IMR-90 (cell line): ENCODE results near the gene FMN1. TPM values are rescaled to one million over a fixed set of nuclear protein-coding genes. Genes with fewer than 3 reads are reported as not detected.

Experiments
- ATAC-seq: fragments of 200-7000 bp; cut with Tn5 transposase; 2 replicates; pipeline ENCODE4 v1.9.1; 2020; ENCODE audit warnings: low read depth, mild to moderate bottlenecking, moderate library complexity
- BruUV-seq: library from RNA; stranded (reverse); fragments of 400-500 nt; replicated peaks from 2 replicates; lab custom pipeline; 2021; lab: Mats Ljungman, UMichigan
- CTCF ChIA-PET: fragments of 300-600 bp; formaldehyde crosslinking; extraction: SDS; loops from one replicate; lab custom pipeline; 2021; ENCODE audit warnings: antibody characterized with exemption; lab: Yijun Ruan, JAX
- POLR2A ChIA-PET: fragments of 300-600 bp; sonication (Branson Sonifier 250); formaldehyde crosslinking; loops from one replicate; lab custom pipeline; 2022; ENCODE audit warnings: antibody characterized with exemption; ENCODE audit not compliant: unreplicated experiment; lab: Charles Lee
- DNase-seq: peaks from one replicate; pipeline ENCODE4 v3.0.0; 2013
- H2AFZ ChIP-seq: replicated peaks from 2 replicates; pipeline ENCODE3; 2013; ENCODE audit warnings: low read length, mild to moderate bottlenecking; ENCODE audit not compliant: poor library complexity
- H2AK5ac ChIP-seq: 2 replicates; pipeline ENCODE4 v1.6.1; 2013; ENCODE audit warnings: low read depth, low read length, inconsistent platforms
- H2AK9ac ChIP-seq: replicated peaks from 2 replicates; pipeline ENCODE3; 2013; ENCODE audit warnings: mild to moderate bottlenecking, low read depth, low read length, moderate library complexity; ENCODE audit not compliant: poor library complexity
- H2BK120ac ChIP-seq: 2 replicates; pipeline ENCODE4 v1.6.1; 2013; ENCODE audit warnings: low read depth, low read length, inconsistent platforms
- H2BK15ac ChIP-seq: 3 replicates; pipeline ENCODE4 v1.6.1; 2013; ENCODE audit warnings: low read depth, low read length, inconsistent platforms
- H2BK20ac ChIP-seq: 2 replicates; pipeline ENCODE4 v1.6.1; 2013; ENCODE audit warnings: low read depth, mild to moderate bottlenecking, inconsistent platforms, low read length, moderate library complexity
- H2BK5ac ChIP-seq: 2 replicates; pipeline ENCODE4 v1.6.1; 2013; ENCODE audit warnings: mild to moderate bottlenecking, low read depth, low read length, inconsistent platforms; ENCODE audit not compliant: poor library complexity, severe bottlenecking
- H3K14ac ChIP-seq: replicated peaks from 2 replicates; pipeline ENCODE4 v1.6.1; 2013; ENCODE audit warnings: low read depth, low read length, inconsistent platforms
- H3K18ac ChIP-seq: 2 replicates; pipeline ENCODE4 v1.6.1; 2013; ENCODE audit warnings: low read depth, low read length, control low read depth
- H3K23ac ChIP-seq: 2 replicates; pipeline ENCODE4 v1.6.1; 2013; ENCODE audit warnings: low read depth, low read length, inconsistent platforms
- H3K27ac ChIP-seq: 2 replicates; pipeline ENCODE4 v1.5.1; 2013; ENCODE audit warnings: mild to moderate bottlenecking, control low read depth, low read length; ENCODE audit not compliant: insufficient read depth
- H3K27me3 ChIP-seq: 2 replicates; pipeline ENCODE4 v1.6.1; 2013; ENCODE audit warnings: low read length; ENCODE audit not compliant: control insufficient read depth, insufficient read depth
- H3K36me3 ChIP-seq: 2 replicates; pipeline ENCODE4 v1.6.1; 2013; ENCODE audit warnings: low read length, mixed read lengths; ENCODE audit not compliant: control insufficient read depth, insufficient read depth
- H3K4ac ChIP-seq: 2 replicates; pipeline ENCODE4 v1.6.1; 2013; ENCODE audit warnings: low read depth, low read length, inconsistent platforms
- H3K4me1 ChIP-seq: 2 replicates; pipeline ENCODE4 v1.6.1; 2013; ENCODE audit warnings: low read length, mixed read lengths; ENCODE audit not compliant: control insufficient read depth, insufficient read depth
- H3K4me2 ChIP-seq: 2 replicates; pipeline ENCODE4 v1.6.1; 2013; ENCODE audit warnings: low read depth, mild to moderate bottlenecking, control low read depth, low read length, moderate library complexity
- H3K4me3 ChIP-seq: 2 replicates; pipeline ENCODE4 v1.5.1; 2013; ENCODE audit warnings: low read depth, mild to moderate bottlenecking, control low read depth, low read length, moderate library complexity; ENCODE audit not compliant: insufficient read depth
- H3K56ac ChIP-seq: 2 replicates; pipeline ENCODE4 v1.6.1; 2013; ENCODE audit warnings: low read length, inconsistent platforms; ENCODE audit not compliant: insufficient read depth; ENCODE audit errors: extremely low read depth
- H3K79me1 ChIP-seq, 2 experiments: 2 replicates each; pipeline ENCODE4 v1.6.1; 2013; ENCODE audit warnings: low read length in 2 of 2, inconsistent platforms in 1 of 2, low read depth in 1 of 2
- H3K9ac ChIP-seq: 2 replicates; pipeline ENCODE4 v1.6.1; 2013; ENCODE audit warnings: low read depth, low read length, control low read depth
- H3K9me1 ChIP-seq: 2 replicates; pipeline ENCODE4 v1.6.1; 2013; ENCODE audit warnings: low read length, inconsistent platforms; ENCODE audit not compliant: insufficient read depth
- H3K9me3 ChIP-seq: 2 replicates; pipeline ENCODE4 v1.6.1; 2013; ENCODE audit warnings: low read length; ENCODE audit not compliant: control insufficient read depth, insufficient read depth
- H4K20me1 ChIP-seq: 2 replicates; pipeline ENCODE4 v1.6.1; 2013; ENCODE audit warnings: low read length, inconsistent platforms; ENCODE audit not compliant: insufficient read depth
- H4K5ac ChIP-seq: 2 replicates; pipeline ENCODE4 v1.6.1; 2013; ENCODE audit warnings: mild to moderate bottlenecking, low read depth, low read length, control low read depth
- H4K8ac ChIP-seq, 2 experiments: 2 replicates each; pipeline ENCODE4 v1.6.1; 2013; ENCODE audit warnings: low read depth in 2 of 2, low read length in 2 of 2, control low read depth in 1 of 2, inconsistent platforms in 1 of 2
- H4K91ac ChIP-seq: 2 replicates; pipeline ENCODE4 v1.6.1; 2013; ENCODE audit warnings: low read depth, low read length, inconsistent platforms; ENCODE audit not compliant: insufficient read depth
- BHLHE40 ChIP-seq: fragments of 150-350 bp; IDR thresholded peaks from 2 replicates; pipeline ENCODE4 v1.6.1; 2016; ENCODE audit warnings: mild to moderate bottlenecking, low read depth, low read length
- CEBPB ChIP-seq: IDR thresholded peaks from 2 replicates; pipeline ENCODE4 v1.6.1; 2012; ENCODE audit warnings: low read depth, low read length, improper control_type of control experiment
- CHD1 ChIP-seq: IDR thresholded peaks from 2 replicates; pipeline ENCODE4 v1.6.1; 2012; ENCODE audit warnings: low read depth, low read length, improper control_type of control experiment
- FOS ChIP-seq: fragments of 150-350 bp; IDR thresholded peaks from 2 replicates; pipeline ENCODE4 v1.6.1; 2016; ENCODE audit warnings: low read depth, low read length
- MAFK ChIP-seq: IDR thresholded peaks from 2 replicates; pipeline ENCODE4 v1.6.1; 2012; ENCODE audit warnings: low read depth, low read length, improper control_type of control experiment
- MAZ ChIP-seq: IDR thresholded peaks from 2 replicates; pipeline ENCODE4 v1.6.1; 2012; ENCODE audit warnings: low read depth, mild to moderate bottlenecking, low read length, improper control_type of control experiment, moderate library complexity, borderline replicate concordance
- MXI1 ChIP-seq: IDR thresholded peaks from 2 replicates; pipeline ENCODE4 v1.6.1; 2012; ENCODE audit warnings: low read depth, mild to moderate bottlenecking, low read length, moderate library complexity, borderline replicate concordance
- NFE2L2 ChIP-seq: fragments of 150-350 bp; IDR thresholded peaks from 2 replicates; pipeline ENCODE4 v1.6.1; 2016; ENCODE audit warnings: low read depth, mild to moderate bottlenecking, low read length
- POLR2A ChIP-seq: IDR thresholded peaks from 2 replicates; pipeline ENCODE4 v1.6.1; 2012; ENCODE audit warnings: mild to moderate bottlenecking, low read depth, low read length
- RAD21 ChIP-seq: IDR thresholded peaks from 2 replicates; pipeline ENCODE4 v1.6.1; 2012; ENCODE audit warnings: low read length, improper control_type of control experiment
- RCOR1 ChIP-seq: IDR thresholded peaks from 2 replicates; pipeline ENCODE4 v1.6.1; 2012; ENCODE audit warnings: mild to moderate bottlenecking, low read length, improper control_type of control experiment; ENCODE audit not compliant: insufficient replicate concordance
- RFX5 ChIP-seq: IDR thresholded peaks from 2 replicates; pipeline ENCODE4 v1.8.0; 2012; ENCODE audit warnings: low read depth, mild to moderate bottlenecking, low read length, moderate library complexity
- SMC3 ChIP-seq: fragments of 150-350 bp; IDR thresholded peaks from 2 replicates; pipeline ENCODE4 v1.6.1; 2016; ENCODE audit warnings: low read depth, mild to moderate bottlenecking, antibody characterized with exemption, low read length, moderate library complexity
- WGBS, 2 experiments: methylation state at CpG; one replicate each; pipeline versions ENCODE4 v1.1.5 to v1.1.7; 2013; ENCODE audit warnings: missing lambda C conversion rate in 2 of 2; ENCODE audit not compliant: insufficient read length in 1 of 2; ENCODE audit errors: extremely low coverage in 2 of 2; 5-methylcytosine and 5-hydroxymethylcytosine counted together
- dilution Hi-C: fragments of 300-500 bp; cut with HindIII; formaldehyde crosslinking; loops from one replicate; pipeline ENCODE4 v1.14.3; 2018; ENCODE audit warnings: low sequenced_read_pairs; ENCODE audit not compliant: unreplicated experiment
- in situ Hi-C: fragments of 300-500 bp; cut with MboI; formaldehyde crosslinking; loops from 3 replicates; pipeline ENCODE4 v1.14.3; 2019; ENCODE audit warnings: low sequenced_read_pairs, inconsistent platforms, mixed read lengths
- intact Hi-C: fragments of 100-400 bp; cut with micrococcal nuclease; formaldehyde crosslinking; loops from 2 replicates; pipeline ENCODE4 v1.10.0; 2022
- polyA plus RNA-seq, 3 experiments: library from polyadenylated mRNA; depleted of rRNA; stranded (reverse); fragments of >200 nt; gene quantifications; 2 replicates each; pipeline ENCODE4 v1.2.3, GENCODE V29; 2012; ENCODE audit warnings: low replicate concordance in 1 of 3
- total RNA-seq: library from RNA; depleted of rRNA; stranded (reverse); fragments of >200 nt; gene quantifications from 2 replicates; pipeline ENCODE4 v1.2.3, GENCODE V29; 2012
- TF ChIP-seq, protein P1 (sequence below): conservative IDR thresholded peaks from 2 replicates; pipeline ENCODE4 v1.5.1; 2012; ENCODE audit warnings: mild to moderate bottlenecking, low read depth, low read length, improper control_type of control experiment
- TF ChIP-seq, protein P2 (sequence below): fragments of 150-350 bp; IDR thresholded peaks from 2 replicates; pipeline ENCODE4 v1.6.1; 2016; ENCODE audit warnings: low read depth, mild to moderate bottlenecking, low read length, moderate library complexity, borderline replicate concordance
- TF ChIP-seq, protein P3 (sequence below): fragments of 150-350 bp; IDR thresholded peaks from 2 replicates; pipeline ENCODE4 v1.6.1; 2017; ENCODE audit warnings: mild to moderate bottlenecking, antibody characterized with exemption, low read length, low read depth

The FMN1 gene
- total and polyA plus RNA-seq, 2 of the 4 experiments (the other 2 are of a cell fraction) = 7.3 to 17.6 TPM

DNA sequence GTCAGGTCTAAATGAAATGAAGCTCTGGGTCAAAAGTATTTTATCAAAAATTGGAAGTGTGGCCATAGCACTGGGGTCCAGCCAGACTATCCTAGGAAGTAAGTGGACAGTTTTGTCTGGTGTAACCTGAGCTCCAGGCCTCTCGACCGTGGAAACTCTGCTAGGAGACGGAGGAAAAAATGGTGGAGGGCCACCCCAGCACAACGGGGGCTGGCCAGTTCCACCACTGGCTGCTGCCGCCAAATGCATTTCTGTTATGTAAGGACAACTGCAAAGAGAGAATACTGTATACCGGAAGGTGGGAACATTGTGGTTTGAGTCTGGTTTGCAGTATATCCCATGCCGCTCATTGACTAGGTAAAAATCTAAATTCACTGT is 241.0 kb downstream of the FMN1 start:
- dilution Hi-C loops = no loop called here
- Histone ChIP-seq H3K4me3 (no peak overlapping the region), H3K56ac (peak overlapping the region; percentile 19; the same call in 1 of the 2 replicates), H3K36me3 (no peaks in the 10 kb centered on the region), H3K27ac (peak overlapping the region; percentile 83), H3K4ac (peak overlapping the region; percentile 96), H3K9ac (peak overlapping the region; percentile 7; the same call in 1 of the 2 replicates), H4K8ac (peak overlapping the region; percentile 90 to 92), H2AFZ (no peak overlapping the region), H3K4me2 (no peak overlapping the region), H4K91ac (peak overlapping the region; percentile 99), H3K4me1 (peaks cover 28% of the 10 kb centered on the region), H3K9me3 (no peaks in the 10 kb centered on the region), H4K20me1 (no peaks in the 10 kb centered on the region), H2BK120ac (peak overlapping the region; percentile 95), H3K27me3 (no peaks in the 10 kb centered on the region), H3K23ac (peak overlapping the region; percentile 89), H2AK5ac (peak overlapping the region; percentile 94), H3K9me1 (peaks cover 17% of the 10 kb centered on the region), H2BK5ac (peak overlapping the region; percentile 89), H2BK15ac (peak overlapping the region; percentile 94; the same call in 2 of the 3 replicates), H3K79me1 (peaks cover 28 to 74% of the 10 kb centered on the region in 2 experiments), H3K18ac (peak overlapping the region; percentile 97), H2BK20ac (peak overlapping the region; percentile 91), H3K14ac (peak overlapping the region; percentile 91), H2AK9ac (no peak overlapping the region), H4K5ac (peak overlapping the region; percentile 96)
- 82% methylated on average over 3 of the region's 7 CpGs; no CpG with 5 or more reads in 1 of the 2 experiments for WGBS, 2 experiments
- ChIA-PET POLR2A (no interaction called here), CTCF (interaction anchor here (1.1 kb wide), 1 partner anchor 291 kb away, joined by 3 read pairs; no protein-coding TSS in a partner anchor)
- 0 out of 2 replicates have a peak, but pooled peaks have one; percentile 3 for ATAC-seq
- in situ Hi-C loops = no loop called here
- TF ChIP-seq NFE2L2 = no peak
- TF ChIP-seq MXI1 = no peak
- TF ChIP-seq MAFK = no peak
- TF ChIP-seq RAD21 = no peak
- TF ChIP-seq FOS = no peak
- TF ChIP-seq POLR2A = no peak
- no peak for TF ChIP-seq BHLHE40
- no peak for TF ChIP-seq CEBPB
- TF ChIP-seq, protein P1, sequence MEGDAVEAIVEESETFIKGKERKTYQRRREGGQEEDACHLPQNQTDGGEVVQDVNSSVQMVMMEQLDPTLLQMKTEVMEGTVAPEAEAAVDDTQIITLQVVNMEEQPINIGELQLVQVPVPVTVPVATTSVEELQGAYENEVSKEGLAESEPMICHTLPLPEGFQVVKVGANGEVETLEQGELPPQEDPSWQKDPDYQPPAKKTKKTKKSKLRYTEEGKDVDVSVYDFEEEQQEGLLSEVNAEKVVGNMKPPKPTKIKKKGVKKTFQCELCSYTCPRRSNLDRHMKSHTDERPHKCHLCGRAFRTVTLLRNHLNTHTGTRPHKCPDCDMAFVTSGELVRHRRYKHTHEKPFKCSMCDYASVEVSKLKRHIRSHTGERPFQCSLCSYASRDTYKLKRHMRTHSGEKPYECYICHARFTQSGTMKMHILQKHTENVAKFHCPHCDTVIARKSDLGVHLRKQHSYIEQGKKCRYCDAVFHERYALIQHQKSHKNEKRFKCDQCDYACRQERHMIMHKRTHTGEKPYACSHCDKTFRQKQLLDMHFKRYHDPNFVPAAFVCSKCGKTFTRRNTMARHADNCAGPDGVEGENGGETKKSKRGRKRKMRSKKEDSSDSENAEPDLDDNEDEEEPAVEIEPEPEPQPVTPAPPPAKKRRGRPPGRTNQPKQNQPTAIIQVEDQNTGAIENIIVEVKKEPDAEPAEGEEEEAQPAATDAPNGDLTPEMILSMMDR = no peak
- TF ChIP-seq, protein P2, sequence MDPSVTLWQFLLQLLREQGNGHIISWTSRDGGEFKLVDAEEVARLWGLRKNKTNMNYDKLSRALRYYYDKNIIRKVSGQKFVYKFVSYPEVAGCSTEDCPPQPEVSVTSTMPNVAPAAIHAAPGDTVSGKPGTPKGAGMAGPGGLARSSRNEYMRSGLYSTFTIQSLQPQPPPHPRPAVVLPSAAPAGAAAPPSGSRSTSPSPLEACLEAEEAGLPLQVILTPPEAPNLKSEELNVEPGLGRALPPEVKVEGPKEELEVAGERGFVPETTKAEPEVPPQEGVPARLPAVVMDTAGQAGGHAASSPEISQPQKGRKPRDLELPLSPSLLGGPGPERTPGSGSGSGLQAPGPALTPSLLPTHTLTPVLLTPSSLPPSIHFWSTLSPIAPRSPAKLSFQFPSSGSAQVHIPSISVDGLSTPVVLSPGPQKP = no peak
- TF ChIP-seq CHD1 = no peak
- no peak for TF ChIP-seq RCOR1
- TF ChIP-seq MAZ = no peak
- TF ChIP-seq SMC3 = no peak
- TF ChIP-seq, protein P3, sequence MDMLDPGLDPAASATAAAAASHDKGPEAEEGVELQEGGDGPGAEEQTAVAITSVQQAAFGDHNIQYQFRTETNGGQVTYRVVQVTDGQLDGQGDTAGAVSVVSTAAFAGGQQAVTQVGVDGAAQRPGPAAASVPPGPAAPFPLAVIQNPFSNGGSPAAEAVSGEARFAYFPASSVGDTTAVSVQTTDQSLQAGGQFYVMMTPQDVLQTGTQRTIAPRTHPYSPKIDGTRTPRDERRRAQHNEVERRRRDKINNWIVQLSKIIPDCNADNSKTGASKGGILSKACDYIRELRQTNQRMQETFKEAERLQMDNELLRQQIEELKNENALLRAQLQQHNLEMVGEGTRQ = no peak
- no peak for TF ChIP-seq RFX5
- no peak for DNase-seq
- intact Hi-C loops = no loop called here
- no TSS peak for BruUV-seq
